RWPE2 (cell line): Measurements from ENCODE around the gene DTWD1.
"Not testable (repeated sequence)": the region's sequence is repeated elsewhere in the genome, so short reads cannot be mapped to it uniquely, and the experiment has no call there.

Experiments
- ATAC-seq: fragments of 200-7000 bp; cut with Tn5 transposase; 3 replicates; pipeline ENCODE4 v1.9.1; 2021; ENCODE audit warnings: low read depth
- DNase-seq: peaks from one replicate; pipeline ENCODE4 v3.0.0-alpha.2; 2020; ENCODE audit warnings: low spot score
- H3K27ac ChIP-seq: fragments of 450-650 bp; 2 replicates; pipeline ENCODE4 v1.5.1; 2017; ENCODE audit warnings: mild to moderate bottlenecking; ENCODE audit not compliant: poor library complexity, severe bottlenecking
- H3K27me3 ChIP-seq: fragments of 250-450 bp; sonication (Bioruptor Pico); 2 replicates; pipeline ENCODE4 v1.5.1; 2021; ENCODE audit warnings: mild to moderate bottlenecking, moderate library complexity; ENCODE audit not compliant: insufficient read depth, poor library complexity, severe bottlenecking
- H3K36me3 ChIP-seq: fragments of 250-450 bp; sonication (Bioruptor Pico); 2 replicates; pipeline ENCODE4 v1.5.1; 2020; ENCODE audit warnings: low read depth, mild to moderate bottlenecking, moderate library complexity
- H3K4me1 ChIP-seq: fragments of 250-450 bp; sonication (Bioruptor Pico); 2 replicates; pipeline ENCODE4 v1.5.1; 2021; ENCODE audit warnings: mild to moderate bottlenecking, moderate library complexity; ENCODE audit not compliant: insufficient read depth, poor library complexity, severe bottlenecking
- H3K4me3 ChIP-seq: fragments of 250-450 bp; sonication (Bioruptor Pico); 2 replicates; pipeline ENCODE4 v1.5.1; 2021; ENCODE audit warnings: mild to moderate bottlenecking, moderate library complexity; ENCODE audit not compliant: severe bottlenecking
- H3K9me3 ChIP-seq: fragments of 250-450 bp; sonication (Bioruptor Pico); 2 replicates; pipeline ENCODE4 v1.5.1; 2021; ENCODE audit warnings: mild to moderate bottlenecking, moderate library complexity; ENCODE audit not compliant: severe bottlenecking
- CTCF ChIP-seq: fragments of 450-650 bp; IDR thresholded peaks from one replicate; pipeline ENCODE4 v1.5.1; 2017; ENCODE audit warnings: mild to moderate bottlenecking, moderate library complexity; ENCODE audit not compliant: poor library complexity, severe bottlenecking

Gene DTWD1

GRCh38 chr15:49620658-49621368, at the start of gene DTWD1, which contains the start of gene FAM227B:
DTWD1 (plus strand) TSS chr15:49621048; CDS start chr15:49625168, 4,120 bp downstream.
FAM227B (minus strand) TSS chr15:49620818; CDS start chr15:49615171, 5,647 bp downstream.
- H3K4me1 ChIP-seq, result peaks cover 11% of the 10 kb centered on the region
- no peaks in the 10 kb centered on the region for H3K27me3 ChIP-seq
- no peak for TF ChIP-seq CTCF
- ATAC-seq (peak; percentile 97), DNase-seq (peak; percentile 99)
- peak within 1 kb of the TSS; percentile 62 for H3K4me3 ChIP-seq
- peaks cover 23% of the 10 kb centered on the region for H3K36me3 ChIP-seq
- H3K27ac ChIP-seq, result peak within 1 kb of the TSS; percentile 62
- peaks cover 5% of the 10 kb centered on the region for H3K9me3 ChIP-seq

- Histone ChIP-seq H3K27ac (no peak overlapping the region), H3K4me3 (no peak overlapping the region), H3K9me3 (no peaks in the 10 kb centered on the region), H3K36me3 (no peaks in the 10 kb centered on the region), H3K4me1 (no peaks in the 10 kb centered on the region), H3K27me3 (no peaks in the 10 kb centered on the region)
- ATAC-seq (no peak), DNase-seq (no peak)
- TF ChIP-seq CTCF, result no peak
Measured at GRCh38 chr15:49573421-49573820, 47.4 kb upstream of the DTWD1 start.

- Histone ChIP-seq H3K4me1 (no peaks in the 10 kb centered on the region), H3K27me3 (no peaks in the 10 kb centered on the region), H3K27ac (no peak overlapping the region), H3K4me3 (no peak overlapping the region), H3K9me3 (no peaks in the 10 kb centered on the region), H3K36me3 (no peaks in the 10 kb centered on the region)
- no peak for TF ChIP-seq CTCF
- DNase-seq (no peak), ATAC-seq (peak; percentile 48; the same call in 1 of the 3 replicates)
Measured at GRCh38 chr15:49589030-49589429, 31.8 kb upstream of the DTWD1 start.

GRCh38 chr15:49592829-49593316, 28.0 kb upstream of the DTWD1 start:
- not testable (repeated sequence) for H3K4me1 ChIP-seq, DNase-seq, H3K27me3 ChIP-seq, ATAC-seq, H3K36me3 ChIP-seq, H3K4me3 ChIP-seq, H3K27ac ChIP-seq, H3K9me3 ChIP-seq

- no peak for ATAC-seq
- Histone ChIP-seq H3K36me3 (no peaks in the 10 kb centered on the region), H3K4me3 (no peak overlapping the region), H3K27ac (no peak overlapping the region), H3K4me1 (no peaks in the 10 kb centered on the region), H3K9me3 (no peaks in the 10 kb centered on the region), H3K27me3 (no peaks in the 10 kb centered on the region)
- DNase-seq, result no peak
- no peak for TF ChIP-seq CTCF
Measured at GRCh38 chr15:49604625-49605409, 16.0 kb upstream of the DTWD1 start.
